HG03135 (cell line): Measurements from ENCODE around the gene RTN1.

Experiments used
- ATAC-seq: cut with Tn5 transposase; IDR thresholded peaks from one replicate; pipeline ENCODE4 v1.9.1; 2021; ENCODE audit warnings: mild to moderate bottlenecking, moderate library complexity; ENCODE audit not compliant: unreplicated experiment

The RTN1 gene

GRCh38 chr14:59576332-59577294 is 294.0 kb downstream of the RTN1 start, which contains the start of gene CCDC175:
TSS of gene CCDC175 (minus strand) at chr14:59576812. CDS start at chr14:59576775, 37 bp downstream.
- peak; percentile 99 for ATAC-seq

DNA sequence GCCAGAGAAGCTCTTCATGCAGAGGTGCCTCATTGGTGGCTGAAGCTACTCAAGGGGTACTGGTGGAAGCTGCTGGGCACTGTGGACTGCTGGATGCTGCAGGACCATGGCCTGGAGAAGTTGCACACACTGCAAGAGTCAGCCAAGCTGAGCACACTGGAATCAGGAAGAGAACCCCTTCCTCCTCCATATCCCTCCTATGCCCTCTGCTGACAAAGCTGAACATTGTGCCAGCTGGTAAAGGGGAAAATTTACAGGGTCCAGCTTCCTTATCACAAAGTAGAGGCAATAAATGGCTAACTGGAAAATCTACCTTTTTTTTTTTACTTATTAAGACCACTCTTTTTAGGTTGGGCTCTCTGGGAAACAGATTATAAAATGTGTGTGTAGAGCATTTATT is 300.5 kb downstream of the RTN1 start:
- ATAC-seq = no peak

- ATAC-seq = no peak
These were observed 303.9 kb downstream of the RTN1 start for GRCh38 chr14:59566725-59567124.

DNA sequence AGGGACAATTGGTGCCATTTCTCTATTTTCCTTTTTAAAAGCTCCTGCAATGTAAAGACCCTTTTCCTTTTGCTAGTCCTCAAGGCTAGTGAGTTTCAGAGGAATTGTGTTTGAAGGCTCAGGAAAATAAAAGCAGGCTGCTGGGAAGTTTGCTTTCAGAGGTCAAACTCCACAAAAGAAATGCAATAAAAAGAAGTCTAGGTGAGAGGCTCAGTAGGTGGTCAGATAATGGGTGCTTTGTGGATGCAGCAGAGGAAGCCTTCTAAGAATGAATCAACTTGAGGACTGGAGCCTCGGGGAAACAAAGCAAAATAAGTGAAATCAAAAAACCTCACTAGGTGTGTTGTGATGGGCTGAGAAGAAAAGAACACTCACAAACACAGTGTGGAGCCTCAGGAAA is 304.3 kb downstream of the RTN1 start:
- no peak for ATAC-seq

- no peak for ATAC-seq
These were observed 305.5 kb downstream of the RTN1 start for GRCh38 chr14:59565087-59565486.

DNA sequence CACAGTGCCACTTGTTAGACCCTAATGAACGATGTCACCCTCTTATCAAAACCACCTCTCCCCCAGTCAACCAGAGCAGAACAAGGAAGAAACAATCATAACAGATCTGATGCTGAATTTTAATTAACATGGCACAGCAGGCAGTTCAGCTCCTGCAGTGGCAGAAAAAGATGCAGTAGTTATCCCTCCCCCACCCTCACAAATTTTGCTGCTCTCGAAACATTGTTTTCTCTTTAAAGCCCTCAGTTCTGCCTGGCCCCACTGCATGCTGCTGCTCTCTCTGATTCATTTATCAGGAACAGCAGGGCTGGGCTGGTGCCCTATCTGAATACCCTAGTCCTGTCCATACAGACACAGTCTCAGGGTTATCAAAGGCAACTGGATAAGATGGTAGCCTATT is 306.2 kb downstream of the RTN1 start:
- no peak for ATAC-seq

DNA sequence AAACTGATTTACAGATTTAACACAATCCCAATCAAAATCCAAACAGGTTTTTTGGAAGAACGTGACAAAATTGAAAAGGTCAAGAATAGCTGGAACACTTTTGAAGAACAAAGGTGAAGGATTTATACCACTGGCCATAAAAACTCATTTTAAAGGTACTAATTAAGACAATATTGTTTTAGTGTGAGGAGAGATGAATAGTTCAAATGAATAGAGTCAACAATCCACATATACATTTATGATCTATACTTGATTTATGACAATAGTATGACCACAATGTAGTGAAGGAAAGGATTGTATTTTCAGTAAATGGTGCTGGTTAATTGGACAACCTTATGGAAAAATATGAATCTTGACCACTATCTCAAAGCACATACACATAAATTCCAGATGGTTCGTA is 323.3 kb downstream of the RTN1 start:
- ATAC-seq = no peak
